OCI-LY3 (cell line): ENCODE data around the gene PAK2.

Source experiments
- H2AFZ ChIP-seq: fragments of 200-600, 300-600 bp; shearing (Covaris generic); 2 replicates; pipeline ENCODE4 v1.6.0; 2014; ENCODE audit warnings: antibody characterized with exemption, low read depth, low read length
- H3K27ac ChIP-seq: fragments of 200-600, 300-600 bp; sonication (generic); 2 replicates; pipeline ENCODE4 v1.5.1; 2014; ENCODE audit warnings: mild to moderate bottlenecking, low read length, moderate library complexity, mixed read lengths
- H3K27me3 ChIP-seq: fragments of 200-600, 300-600 bp; sonication (generic); 2 replicates; pipeline ENCODE4 v1.6.1; 2014; ENCODE audit warnings: low read depth, low read length, mixed read lengths
- H3K36me3 ChIP-seq: fragments of 200-600, 300-600 bp; sonication (generic); replicated peaks from 2 replicates; pipeline ENCODE3; 2014; ENCODE audit warnings: low read depth, low read length, mixed read lengths
- H3K4me1 ChIP-seq: fragments of 300-600, 200-600 bp; sonication (generic); 2 replicates; pipeline ENCODE4 v1.6.1; 2014; ENCODE audit warnings: low read length, mixed read lengths
- H3K4me2 ChIP-seq: fragments of 200-600, 300-600 bp; sonication (generic); 2 replicates; pipeline ENCODE4 v1.6.1; 2014; ENCODE audit warnings: low read length, mixed read lengths
- H3K4me3 ChIP-seq: fragments of 300-600, 200-600 bp; sonication (generic); 2 replicates; pipeline ENCODE4 v1.5.1; 2014; ENCODE audit warnings: antibody characterized with exemption, mild to moderate bottlenecking, low read length, moderate library complexity
- H3K79me2 ChIP-seq: fragments of 300-600, 200-600 bp; shearing (Covaris generic); 2 replicates; pipeline ENCODE4 v1.6.1; 2014; ENCODE audit warnings: mild to moderate bottlenecking, low read length, mixed read lengths
- H3K9ac ChIP-seq: fragments of 300-600, 200-600 bp; shearing (Covaris generic); 2 replicates; pipeline ENCODE4 v1.6.0; 2014; ENCODE audit warnings: mild to moderate bottlenecking, low read length, moderate library complexity
- H3K9me3 ChIP-seq: fragments of 200-600, 300-600 bp; shearing (Covaris generic); 2 replicates; pipeline ENCODE4 v1.6.1; 2014; ENCODE audit warnings: low read length, mixed read lengths; ENCODE audit not compliant: insufficient read depth
- H4K20me1 ChIP-seq: fragments of 200-600, 300-600 bp; sonication (generic); 2 replicates; pipeline ENCODE4 v1.6.1; 2016; ENCODE audit warnings: low read length, mixed read lengths; ENCODE audit not compliant: insufficient read depth
- EZH2phosphoT487 ChIP-seq: fragments of 200-600 bp; shearing (Covaris generic); IDR thresholded peaks from 2 replicates; pipeline ENCODE4 v1.6.1; 2018; ENCODE audit warnings: antibody characterized with exemption, mixed run types, low read depth
- TF ChIP-seq, protein P1 (sequence below): fragments of 200-600, 300-600 bp; sonication (generic); IDR thresholded peaks from 2 replicates; pipeline ENCODE4 v1.5.1; 2014; ENCODE audit warnings: antibody characterized with exemption, low read length, low read depth

Gene PAK2

GRCh38 chr3:196739671-196740480 lies at the start of gene PAK2:
Gene PAK2, plus strand, starts transcription at chr3:196739857. Its CDS starts 42,790 bp downstream, at chr3:196782647.
- peaks cover 39% of the 10 kb centered on the region for H4K20me1 ChIP-seq
- H3K36me3 ChIP-seq = peaks cover 12% of the 10 kb centered on the region
- TF ChIP-seq, protein P1, sequence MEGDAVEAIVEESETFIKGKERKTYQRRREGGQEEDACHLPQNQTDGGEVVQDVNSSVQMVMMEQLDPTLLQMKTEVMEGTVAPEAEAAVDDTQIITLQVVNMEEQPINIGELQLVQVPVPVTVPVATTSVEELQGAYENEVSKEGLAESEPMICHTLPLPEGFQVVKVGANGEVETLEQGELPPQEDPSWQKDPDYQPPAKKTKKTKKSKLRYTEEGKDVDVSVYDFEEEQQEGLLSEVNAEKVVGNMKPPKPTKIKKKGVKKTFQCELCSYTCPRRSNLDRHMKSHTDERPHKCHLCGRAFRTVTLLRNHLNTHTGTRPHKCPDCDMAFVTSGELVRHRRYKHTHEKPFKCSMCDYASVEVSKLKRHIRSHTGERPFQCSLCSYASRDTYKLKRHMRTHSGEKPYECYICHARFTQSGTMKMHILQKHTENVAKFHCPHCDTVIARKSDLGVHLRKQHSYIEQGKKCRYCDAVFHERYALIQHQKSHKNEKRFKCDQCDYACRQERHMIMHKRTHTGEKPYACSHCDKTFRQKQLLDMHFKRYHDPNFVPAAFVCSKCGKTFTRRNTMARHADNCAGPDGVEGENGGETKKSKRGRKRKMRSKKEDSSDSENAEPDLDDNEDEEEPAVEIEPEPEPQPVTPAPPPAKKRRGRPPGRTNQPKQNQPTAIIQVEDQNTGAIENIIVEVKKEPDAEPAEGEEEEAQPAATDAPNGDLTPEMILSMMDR = no peak
- no peak for TF ChIP-seq EZH2phosphoT487
- H3K4me3 ChIP-seq = peak within 1 kb of the TSS; percentile 96
- peaks cover 51% of the 10 kb centered on the region for H3K79me2 ChIP-seq
- H3K27me3 ChIP-seq = no peaks in the 10 kb centered on the region
- peaks cover 15% of the 10 kb centered on the region for H3K4me1 ChIP-seq
- no peak within 1 kb of the TSS for H2AFZ ChIP-seq
- peak within 1 kb of the TSS; percentile 87 for H3K4me2 ChIP-seq
- H3K9ac ChIP-seq = peak within 1 kb of the TSS; percentile 95
- H3K27ac ChIP-seq = peak within 1 kb of the TSS; percentile 86
- no peaks in the 10 kb centered on the region for H3K9me3 ChIP-seq

DNA sequence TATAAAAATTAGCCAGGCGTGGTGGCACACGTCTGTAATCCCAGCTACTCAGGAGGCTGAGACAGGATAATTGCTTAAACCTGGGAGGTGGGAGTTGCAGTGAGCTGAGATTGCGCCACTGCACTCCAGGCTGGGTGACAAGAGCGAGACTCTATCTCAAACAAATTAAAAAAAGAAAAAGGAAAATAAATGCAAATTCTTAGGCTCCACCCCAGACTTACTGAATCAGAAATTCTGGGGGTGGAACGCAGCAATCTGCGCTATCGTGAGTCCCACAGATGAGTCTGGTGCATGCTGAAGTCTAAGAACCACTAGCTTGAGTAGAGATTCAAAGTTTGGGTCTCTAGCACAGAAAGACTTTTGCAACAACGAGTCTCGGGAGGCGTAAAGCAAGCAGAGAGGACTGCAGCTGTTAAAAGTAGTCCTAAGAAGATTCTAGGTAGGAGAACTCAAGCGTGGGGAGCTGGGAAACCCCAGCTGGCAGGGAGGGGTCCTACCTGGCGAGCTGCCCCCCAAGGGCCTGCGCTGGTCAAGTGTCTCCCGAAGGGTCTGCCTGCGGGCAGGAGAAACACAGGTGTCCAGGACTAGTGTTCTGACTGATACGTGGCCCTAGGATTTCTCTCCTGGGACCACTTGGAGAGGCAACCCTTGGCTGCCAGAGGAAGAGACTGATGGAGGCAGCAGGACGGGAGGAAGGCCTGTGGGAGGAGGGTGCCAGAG lies 49.6 kb upstream of the PAK2 start:
- TF ChIP-seq, protein P1 = no peak
- TF ChIP-seq EZH2phosphoT487 = no peak
- Histone ChIP-seq H3K79me2 (no peaks in the 10 kb centered on the region), H2AFZ (no peak overlapping the region)

DNA sequence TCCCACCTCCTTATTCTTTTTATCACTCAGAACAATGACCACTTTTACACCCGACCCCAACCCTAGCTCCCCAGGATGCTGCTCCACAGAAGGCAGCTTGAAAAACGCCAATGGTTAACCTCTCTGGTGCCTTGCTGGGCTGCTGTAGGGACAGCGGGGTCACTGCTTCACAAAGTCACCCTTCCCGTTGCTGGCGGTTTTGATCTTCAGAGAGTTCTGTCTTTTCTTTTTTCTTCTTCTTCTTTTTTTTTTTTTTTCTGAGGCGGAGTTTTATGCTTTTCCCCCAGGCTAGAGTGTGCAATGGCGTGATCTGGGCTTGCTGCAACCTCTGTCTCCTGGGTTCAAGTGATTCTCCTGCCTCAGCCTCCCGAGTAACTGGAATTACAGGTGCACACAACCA lies 48.3 kb upstream of the PAK2 start:
- Histone ChIP-seq H3K27ac (no peak overlapping the region), H3K9ac (no peak overlapping the region), H3K4me2 (no peak overlapping the region), H4K20me1 (no peaks in the 10 kb centered on the region), H3K4me1 (no peaks in the 10 kb centered on the region), H2AFZ (no peak overlapping the region), H3K4me3 (no peak overlapping the region), H3K36me3 (peaks cover 4% of the 10 kb centered on the region), H3K9me3 (no peaks in the 10 kb centered on the region), H3K27me3 (no peaks in the 10 kb centered on the region), H3K79me2 (no peaks in the 10 kb centered on the region)
- TF ChIP-seq EZH2phosphoT487 = no peak
- TF ChIP-seq, protein P1 = no peak

More for the DNA sequence above, 49.6 kb upstream of the PAK2 start:
- Histone ChIP-seq H3K9me3 (no peaks in the 10 kb centered on the region), H3K9ac (no peak overlapping the region), H3K27me3 (no peaks in the 10 kb centered on the region), H3K4me1 (peaks cover under 1% of the 10 kb centered on the region), H3K4me3 (no peak overlapping the region), H3K27ac (no peak overlapping the region), H3K36me3 (peaks cover 4% of the 10 kb centered on the region), H3K4me2 (no peak overlapping the region), H4K20me1 (no peaks in the 10 kb centered on the region)

- Histone ChIP-seq H3K27me3 (no peaks in the 10 kb centered on the region), H3K79me2 (no peaks in the 10 kb centered on the region), H3K4me1 (no peaks in the 10 kb centered on the region), H3K36me3 (peaks cover 4% of the 10 kb centered on the region), H3K4me3 (no peak overlapping the region), H3K9ac (no peak overlapping the region), H3K4me2 (no peak overlapping the region), H2AFZ (no peak overlapping the region), H4K20me1 (no peaks in the 10 kb centered on the region), H3K9me3 (no peaks in the 10 kb centered on the region), H3K27ac (no peak overlapping the region)
- TF ChIP-seq, protein P1 = peak; percentile 10; the same call in 1 of the 2 replicates
- TF ChIP-seq EZH2phosphoT487 = no peak
These were observed 45.4 kb upstream of the PAK2 start for GRCh38 chr3:196694202-196694638.
